ENCODE measurements around the gene ABCG1.

The ABCG1 gene

GRCh38 chr21:42193131-42193671 is 25.7 kb upstream of the ABCG1 start:
- no peak for DNase-seq

- DNase-seq, result no peak
These were observed 25.2 kb upstream of the ABCG1 start for GRCh38 chr21:42193721-42194120.

GRCh38 chr21:42194863-42195262 is 24.1 kb upstream of the ABCG1 start:
- no peak for DNase-seq

- DNase-seq, result no peak
These were observed 23.4 kb upstream of the ABCG1 start for GRCh38 chr21:42195378-42196031.

GRCh38 chr21:42198929-42199867 is 19.7 kb upstream of the ABCG1 start:
- DNase-seq, result no peak

- DNase-seq, result no peak
These were observed 19.0 kb upstream of the ABCG1 start for GRCh38 chr21:42199868-42200463.

GRCh38 chr21:42200906-42201614 is 17.9 kb upstream of the ABCG1 start:
- DNase-seq, result no peak

GRCh38 chr21:42201615-42202161 is 17.3 kb upstream of the ABCG1 start:
- DNase-seq, result no peak

GRCh38 chr21:42202321-42202720 is 16.6 kb upstream of the ABCG1 start:
- DNase-seq, result no peak

GRCh38 chr21:42203321-42203720 is 15.6 kb upstream of the ABCG1 start:
- no peak for DNase-seq

GRCh38 chr21:42203936-42204335 is 15.0 kb upstream of the ABCG1 start:
- DNase-seq, result no peak

- no peak for DNase-seq
These were observed 11.5 kb upstream of the ABCG1 start for GRCh38 chr21:42207426-42207825.

- DNase-seq, result no peak
These were observed 10.9 kb upstream of the ABCG1 start for GRCh38 chr21:42208036-42208435.

GRCh38 chr21:42208801-42209490 is 10.0 kb upstream of the ABCG1 start:
- no peak for DNase-seq

- no peak for DNase-seq
These were observed 9.0 kb upstream of the ABCG1 start for GRCh38 chr21:42209801-42210479.

GRCh38 chr21:42212266-42212665 is 6.7 kb upstream of the ABCG1 start:
- DNase-seq, result no peak

- no peak for DNase-seq
These were observed 5.7 kb upstream of the ABCG1 start for GRCh38 chr21:42213082-42213774.

GRCh38 chr21:42214081-42214750 is 4.7 kb upstream of the ABCG1 start:
- no peak for DNase-seq

GRCh38 chr21:42214921-42215320 is 4.0 kb upstream of the ABCG1 start:
- no peak for DNase-seq
